ENCODE data around the gene LEFTY2.
"Not testable (repeated sequence)": the region's sequence is repeated elsewhere in the genome, so short reads cannot be mapped to it uniquely, and the experiment has no call there.

LEFTY2 gene

GRCh38 chr1:225977937-225978748 is 37.1 kb upstream of the LEFTY2 start (continued):
- TF ChIP-seq TSHZ2 (CRISPR knock-in tag; IDR thresholded peaks at IDR 0.05) = no peak
- TF ChIP-seq RARB (CRISPR knock-in tag; IDR thresholded peaks at IDR 0.05) = no peak
- no peak for TF ChIP-seq ESRRG (CRISPR knock-in tag; IDR thresholded peaks at IDR 0.05)
- TF ChIP-seq BACH2 (CRISPR knock-in tag; IDR thresholded peaks at IDR 0.05; ENCODE audit: borderline replicate concordance) = no peak
- TF ChIP-seq POU6F1 (CRISPR knock-in tag; IDR thresholded peaks at IDR 0.05; ENCODE audit: borderline replicate concordance, low read depth) = no peak
- TF ChIP-seq PPARA (CRISPR knock-in tag; IDR thresholded peaks at IDR 0.05; ENCODE audit: borderline replicate concordance) = no peak

GRCh38 chr1:225975146-225975545 is 34.1 kb upstream of the LEFTY2 start:
- not testable (repeated sequence) for ATAC-seq

- no peak for ATAC-seq
- TF ChIP-seq CREB5 (CRISPR knock-in tag; IDR thresholded peaks at IDR 0.05; ENCODE audit: low read depth) (no peak), ZNF8 (CRISPR knock-in tag; IDR thresholded peaks at IDR 0.05) (no peak)
Observed at GRCh38 chr1:225974454-225974853, 33.4 kb upstream of the LEFTY2 start.

- TF ChIP-seq CSDC2 (CRISPR knock-in tag; IDR thresholded peaks at IDR 0.05) (no peak), RARB (CRISPR knock-in tag; IDR thresholded peaks at IDR 0.05) (no peak), ISL1 (CRISPR knock-in tag; IDR thresholded peaks at IDR 0.05) (no peak), ZNF565 (CRISPR knock-in tag; conservative IDR thresholded peaks at IDR 0.05; ENCODE audit: low read depth) (no peak), ARNTL (CRISPR knock-in tag; IDR thresholded peaks at IDR 0.05; ENCODE audit: borderline replicate concordance, low read depth) (no peak), CREB5 (CRISPR knock-in tag; IDR thresholded peaks at IDR 0.05; ENCODE audit: low read depth) (no peak), POU6F1 (CRISPR knock-in tag; IDR thresholded peaks at IDR 0.05; ENCODE audit: borderline replicate concordance, low read depth) (no peak), OSR1 (CRISPR knock-in tag; IDR thresholded peaks at IDR 0.05) (no peak), PPARA (CRISPR knock-in tag; IDR thresholded peaks at IDR 0.05; ENCODE audit: borderline replicate concordance) (no peak), ZNF8 (CRISPR knock-in tag; IDR thresholded peaks at IDR 0.05) (no peak), ZNF70 (CRISPR knock-in tag; IDR thresholded peaks at IDR 0.05) (no peak), ZFP3 (CRISPR knock-in tag; IDR thresholded peaks at IDR 0.05) (no peak), ZFP30 (CRISPR knock-in tag; IDR thresholded peaks at IDR 0.05) (no peak), TOX (CRISPR knock-in tag; IDR thresholded peaks at IDR 0.05; ENCODE audit: borderline replicate concordance) (no peak), ESRRG (CRISPR knock-in tag; IDR thresholded peaks at IDR 0.05) (no peak), PATZ1 (CRISPR knock-in tag; IDR thresholded peaks at IDR 0.05; ENCODE audit: borderline replicate concordance) (no peak), GLIS3 (CRISPR knock-in tag; IDR thresholded peaks at IDR 0.05) (no peak), CSRNP3 (CRISPR knock-in tag; IDR thresholded peaks at IDR 0.05) (no peak)
- no peak for ATAC-seq
Observed at GRCh38 chr1:225973158-225973557, 32.1 kb upstream of the LEFTY2 start.
